K562 (cell line): Measurements from ENCODE around the gene FUT8. TPM values are rescaled to one million over a fixed set of nuclear protein-coding genes. Genes with fewer than 3 reads are reported as not detected.

Source experiments
- ADNP ChIP-seq: fragments of 200-800 bp; sonication (Bioruptor generic); IDR thresholded peaks from 2 replicates; pipeline ENCODE4 v1.6.1; 2016; ENCODE audit warnings: missing genetic modification characterization, missing compliant biosample characterization
- ATF7 ChIP-seq: fragments of 450-650 bp; IDR thresholded peaks from 2 replicates; pipeline ENCODE4 v1.7.1; 2014; ENCODE audit warnings: mild to moderate bottlenecking, moderate library complexity
- BCOR ChIP-seq: fragments of 450-650 bp; IDR thresholded peaks from 2 replicates; pipeline ENCODE4 v1.6.1; 2016
- CBFA2T2 ChIP-seq: fragments of 450-650 bp; conservative IDR thresholded peaks from 2 replicates; pipeline ENCODE4 v1.6.1; 2017; ENCODE audit warnings: mild to moderate bottlenecking
- CBFA2T3 ChIP-seq: fragments of 450-650 bp; IDR thresholded peaks from 2 replicates; pipeline ENCODE4 v1.6.1; 2017
- CEBPG ChIP-seq, 3 experiments: fragments of 200-800 bp in 1 of 3; sonication (Bioruptor generic) in 1 of 3; sonication (generic) in 1 of 3; formaldehyde crosslinking in 1 of 3; IDR thresholded peaks in 2 of 3; conservative IDR thresholded peaks in 1 of 3; 2 replicates each; pipeline versions ENCODE4 v1.6.1 to v1.8.0; 2016 to 2022; ENCODE audit warnings: missing compliant biosample characterization in 2 of 3, missing genetic modification characterization in 2 of 3, mild to moderate bottlenecking in 1 of 3, missing genetic modification reagents in 1 of 3
- DPF2 ChIP-seq: fragments of 450-650 bp; IDR thresholded peaks from 2 replicates; pipeline ENCODE4 v1.6.1; 2016
- EP300 ChIP-seq: IDR thresholded peaks from 2 replicates; pipeline ENCODE4 v1.6.1; 2012; ENCODE audit warnings: low read length, improper control_type of control experiment
- FOSL1 ChIP-seq: fragments of 200-800 bp; sonication (Bioruptor generic); conservative IDR thresholded peaks from 2 replicates; pipeline ENCODE4 v1.6.1; 2016; ENCODE audit warnings: missing genetic modification characterization, missing compliant biosample characterization
- GATAD2A ChIP-seq: fragments of 450-650 bp; IDR thresholded peaks from 2 replicates; pipeline ENCODE4 v1.6.1; 2017
- KDM1A ChIP-seq, 2 experiments: fragments of 450-650 bp; IDR thresholded peaks; 2 replicates each; pipeline ENCODE4 v1.6.1; 2016; ENCODE audit warnings: mild to moderate bottlenecking in 2 of 2
- KLF16 ChIP-seq: IDR thresholded peaks from 2 replicates; pipeline ENCODE4 v1.6.1; 2016; ENCODE audit warnings: antibody characterized with exemption
- NFIC ChIP-seq: fragments of 450-650 bp; IDR thresholded peaks from 2 replicates; pipeline ENCODE4 v1.6.1; 2017; ENCODE audit warnings: mild to moderate bottlenecking, inconsistent platforms
- PML ChIP-seq: IDR thresholded peaks from 2 replicates; pipeline ENCODE4 v1.6.1; 2012; ENCODE audit warnings: low read length, inconsistent platforms
- RCOR1 ChIP-seq, 2 experiments: IDR thresholded peaks; 2 replicates each; pipeline ENCODE4 v1.6.1; 2012; ENCODE audit warnings: low read depth in 2 of 2, low read length in 2 of 2, borderline replicate concordance in 1 of 2, improper control_type of control experiment in 1 of 2
- SMAD4 ChIP-seq: fragments of 250-450 bp; sonication (Bioruptor Pico); conservative IDR thresholded peaks from 2 replicates; pipeline ENCODE4 v1.8.0; 2021; ENCODE audit warnings: inconsistent platforms, mild to moderate bottlenecking, moderate library complexity
- STAT5A ChIP-seq: IDR thresholded peaks from 2 replicates; pipeline ENCODE4 v1.6.1; 2012; ENCODE audit warnings: low read length, inconsistent platforms, borderline replicate concordance
- TAL1 ChIP-seq: fragments of 450-650 bp; IDR thresholded peaks from 2 replicates; pipeline ENCODE4 v1.6.1; 2016; ENCODE audit warnings: mild to moderate bottlenecking
- TCF3 ChIP-seq: sonication (generic); formaldehyde crosslinking; IDR thresholded peaks from 2 replicates; pipeline ENCODE4 v1.4.0; 2020; ENCODE audit warnings: mild to moderate bottlenecking, missing genetic modification reagents
- TRIM24 ChIP-seq, 2 experiments: fragments of 450-650 bp; IDR thresholded peaks; 2 replicates each; pipeline ENCODE4 v1.6.1; 2016
- ZC3H8 ChIP-seq: fragments of 450-650 bp; IDR thresholded peaks from 2 replicates; pipeline ENCODE4 v1.6.1; 2017
- ZNF77 ChIP-seq: fragments of 250-450 bp; sonication (Bioruptor Pico); IDR thresholded peaks from 2 replicates; pipeline ENCODE4 v1.5.0; 2020
- polyA plus RNA-seq, 8 experiments: library from polyadenylated mRNA; depleted of rRNA in 4 of 8; stranded (reverse) in 5 of 8; unstranded in 3 of 8; fragments of >200 nt; fragmentation: Nextera tagmentation in 2 of 8; fragmentation: Illumina TruSeq in 1 of 8; extraction: Ambion mirVana in 2 of 8; extraction: Trizol in 1 of 8; gene quantifications; 2 replicates each; pipeline versions ENCODE4 v1.2.1 to v1.2.3, GENCODE V29; 2011 to 2014; ENCODE audit warnings: inconsistent platforms in 1 of 8, missing spikeins in 1 of 8
- total RNA-seq, 7 experiments: library from RNA; depleted of rRNA in 6 of 7; stranded (reverse); fragments of >200 nt in 6 of 7; fragmentation: Illumina TruSeq in 2 of 7; extraction: Trizol in 2 of 7; gene quantifications; 2 replicates each; pipeline versions ENCODE4 v1.2.1 to v1.2.3, GENCODE V29; 2011 to 2021; ENCODE audit warnings: low replicate concordance in 1 of 7

FUT8 gene
- total and polyA plus RNA-seq, 9 of the 15 experiments (the other 6 are each of a cell fraction or from before 2014, with no cell fraction given): 4.1 to 15.2 (median 7.8) TPM

- TF ChIP-seq ADNP (tag): peak; percentile 49; the same call in 1 of the 2 replicates
- TF ChIP-seq TRIM24 (IDR thresholded peaks at IDR 0.05): peak; percentile 73 to 82
- TF ChIP-seq ATF7: no peak
- 0 out of 2 replicates have a peak, but pooled peaks have one; percentile 18 for TF ChIP-seq SMAD4
- TF ChIP-seq TAL1: peak; percentile 85
- TF ChIP-seq BCOR: no peak
- TF ChIP-seq STAT5A: peak; percentile 70
- TF ChIP-seq KDM1A (IDR thresholded peaks at IDR 0.05): peak; percentile 89
- TF ChIP-seq GATAD2A: no peak
- peak; percentile 62 for TF ChIP-seq TCF3
- peak; percentile 77 for TF ChIP-seq KLF16
- TF ChIP-seq PML: peak; percentile 57; the same call in 1 of the 2 replicates
- TF ChIP-seq ZC3H8: no peak
- peak; percentile 68 for TF ChIP-seq NFIC
- TF ChIP-seq DPF2: peak; percentile 61; the same call in 1 of the 2 replicates
- no peak for TF ChIP-seq CEBPG (CRISPR knock-in tag; IDR thresholded peaks at IDR 0.05)
- peak in 1 of 2 experiments; percentile 51; a peak in 1 of 4 replicates for TF ChIP-seq CEBPG (tag; conservative IDR thresholded peaks at IDR 0.05 in 1 of 2, IDR thresholded peaks at IDR 0.05 in 1 of 2)
- TF ChIP-seq ZNF77 (CRISPR knock-in tag): no peak
- TF ChIP-seq CBFA2T3: peak; percentile 93
- peak; percentile 57; the same call in 1 of the 2 replicates for TF ChIP-seq EP300
- TF ChIP-seq FOSL1: peak; percentile 81
- TF ChIP-seq CBFA2T2: peak; percentile 88
- TF ChIP-seq RCOR1 (IDR thresholded peaks at IDR 0.05; ENCODE audit: borderline replicate concordance in 1 of 2, low read depth in 2 of 2, low read length in 2 of 2): peak; percentile 35 to 73; a peak in 3 of 4 replicates
Observed at GRCh38 chr14:65483647-65484046, 71.1 kb downstream of the FUT8 start (continued).
